GM19239 (cell line): Measurements from ENCODE around the gene CALML5.

Experiments
- DNase-seq: peaks from one replicate; pipeline ENCODE4 v3.0.0; 2011; ENCODE audit warnings: low spot score; ENCODE audit not compliant: insufficient read length
- FAIRE-seq: peaks from 2 replicates; lab custom pipeline; 2011; peaks lifted over from hg19 to GRCh38; lab: Jason Lieb, UNC

Gene CALML5

GRCh38 chr10:5534051-5534821 is 34.9 kb upstream of the CALML5 start:
- DNase-seq = no peak
- FAIRE-seq = no peak

- DNase-seq = no peak
- no peak for FAIRE-seq
Observed at GRCh38 chr10:5533098-5533731, 33.8 kb upstream of the CALML5 start.

GRCh38 chr10:5532618-5533097 is 33.3 kb upstream of the CALML5 start:
- FAIRE-seq (no peak), DNase-seq (no peak)

- no peak for FAIRE-seq
- no peak for DNase-seq
Observed at GRCh38 chr10:5532307-5532605, 32.9 kb upstream of the CALML5 start.

GRCh38 chr10:5531558-5532306 is 32.4 kb upstream of the CALML5 start:
- no peak for DNase-seq
- no peak for FAIRE-seq

GRCh38 chr10:5530846-5531557 is 31.6 kb upstream of the CALML5 start:
- no peak for DNase-seq
- FAIRE-seq = no peak

- no peak for DNase-seq
- FAIRE-seq = no peak
Observed at GRCh38 chr10:5530412-5530806, 31.0 kb upstream of the CALML5 start.

GRCh38 chr10:5529702-5530411 is 30.5 kb upstream of the CALML5 start:
- FAIRE-seq = no peak
- DNase-seq = no peak

GRCh38 chr10:5528989-5529701 is 29.8 kb upstream of the CALML5 start:
- no peak for FAIRE-seq
- no peak for DNase-seq

GRCh38 chr10:5527332-5528200 is 28.2 kb upstream of the CALML5 start:
- FAIRE-seq (no peak), DNase-seq (no peak)

GRCh38 chr10:5526691-5527331 is 27.4 kb upstream of the CALML5 start:
- FAIRE-seq (no peak), DNase-seq (no peak)

- FAIRE-seq = no peak
- DNase-seq = no peak
Observed at GRCh38 chr10:5525561-5526341, 26.4 kb upstream of the CALML5 start.

- no peak for DNase-seq
- FAIRE-seq = no peak
Observed at GRCh38 chr10:5524641-5525560, 25.5 kb upstream of the CALML5 start, which contains the start of gene CALML3. CALML3 (plus strand) TSS chr10:5524961; CDS start chr10:5525086, 125 bp downstream.

- DNase-seq (no peak), FAIRE-seq (no peak)
Observed at GRCh38 chr10:5523796-5524574, 24.6 kb upstream of the CALML5 start.

GRCh38 chr10:5522913-5523560 is 23.7 kb upstream of the CALML5 start:
- DNase-seq (no peak), FAIRE-seq (no peak)
